Measurements from ENCODE around the gene RBX1. TPM values are rescaled to one million over a fixed set of nuclear protein-coding genes. Genes with fewer than 3 reads are reported as not detected.

The RBX1 gene
- total RNA-seq, 1 donor from 2014 or later: 117 TPM

DNA sequence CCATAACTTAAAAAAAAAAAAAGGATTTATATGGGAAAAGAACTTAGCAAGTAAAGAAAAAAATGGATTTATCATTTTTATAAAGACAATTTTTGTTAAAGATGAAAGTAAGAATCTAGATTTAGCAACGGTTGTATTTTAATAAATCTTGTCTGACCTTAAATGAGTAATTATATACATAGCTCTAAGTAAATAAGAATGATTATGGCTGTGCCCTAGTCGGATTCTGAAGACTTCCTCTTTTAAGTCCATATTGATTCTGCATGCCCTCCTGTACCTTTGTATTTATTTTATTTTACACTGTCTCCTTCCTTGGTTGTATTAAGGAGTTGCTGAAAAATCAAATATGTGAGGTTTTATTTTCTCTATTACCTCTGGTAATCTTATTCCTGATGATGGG is 7.1 kb downstream of the RBX1 start:
- DNase-seq (ENCODE audit: low spot score): no peak
- H3K36me3 Mint-ChIP-seq: peaks cover 26% of the 10 kb centered on the region
- H3K27me3 ChIP-seq: no peaks in the 10 kb centered on the region

DNA sequence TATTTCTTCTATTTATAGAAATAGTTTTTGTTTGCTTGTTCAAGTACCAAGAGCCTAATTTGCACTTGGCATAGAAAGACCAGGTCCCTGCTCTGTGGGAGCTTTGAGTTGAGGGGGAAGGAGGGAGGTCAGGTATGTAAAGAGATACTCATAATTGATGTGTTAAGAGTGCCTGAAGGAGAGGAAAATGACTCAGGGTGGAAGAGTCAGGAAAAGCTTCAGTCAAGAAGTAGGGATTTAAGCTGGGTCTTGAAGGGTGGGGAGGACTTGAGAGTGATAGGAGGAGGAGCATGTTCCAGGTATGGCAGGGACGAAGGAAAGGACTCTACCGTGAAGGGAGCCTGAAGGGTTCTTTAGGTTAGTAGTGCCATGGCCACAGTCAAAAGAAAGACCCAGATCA is 9.0 kb downstream of the RBX1 start:
- Histone ChIP-seq H3K9me3 (ENCODE audit: low read depth) (no peaks in the 10 kb centered on the region), H4K20me1 (ENCODE audit: low read depth) (peaks cover 25% of the 10 kb centered on the region), H3K4me3 (no peak overlapping the region), H3F3A (ENCODE audit: low read depth) (peaks cover 5% of the 10 kb centered on the region), H3K27me3 (no peaks in the 10 kb centered on the region), H3K27ac (no peak overlapping the region), H3K4me2 (no peak overlapping the region), H3K4me1 (no peaks in the 10 kb centered on the region), H3K79me2 (ENCODE audit: low read depth) (peaks cover 97% of the 10 kb centered on the region), H2AFZ (replicated peaks) (no peak overlapping the region), H3K36me3 (peaks cover 2% of the 10 kb centered on the region), H3K9ac (no peak overlapping the region)
- Mint-ChIP-seq H3K9me3 (no peaks in the 10 kb centered on the region), H3K36me3 (peaks cover 28% of the 10 kb centered on the region), H3K27me3 (ENCODE audit: insufficient read depth, low read depth) (no peaks in the 10 kb centered on the region), H3K27ac (no peak overlapping the region), H3K4me3 (no peak overlapping the region), H3K4me1 (no peaks in the 10 kb centered on the region)
- DNase-seq (ENCODE audit: low spot score): no peak
- TF ChIP-seq EZH2 (IDR thresholded peaks at IDR 0.05): no peak

More for the DNA sequence above, 7.1 kb downstream of the RBX1 start:
- H3K4me1 ChIP-seq: no peaks in the 10 kb centered on the region
- H4K20me1 ChIP-seq (ENCODE audit: low read depth): peaks cover 25% of the 10 kb centered on the region
- no peak overlapping the region for H3K4me3 ChIP-seq
- H3K79me2 ChIP-seq (ENCODE audit: low read depth): peaks cover 100% of the 10 kb centered on the region
- Mint-ChIP-seq H3K9me3 (no peaks in the 10 kb centered on the region), H3K4me3 (no peak overlapping the region), H3K27me3 (ENCODE audit: insufficient read depth, low read depth) (no peaks in the 10 kb centered on the region), H3K4me1 (peaks cover 5% of the 10 kb centered on the region), H3K27ac (no peak overlapping the region)
- H3K36me3 ChIP-seq: peaks cover 2% of the 10 kb centered on the region
- no peak overlapping the region for H2AFZ ChIP-seq (replicated peaks)
- H3K9ac ChIP-seq: no peak overlapping the region
- no peak overlapping the region for H3K4me2 ChIP-seq
- no peak overlapping the region for H3K27ac ChIP-seq
- TF ChIP-seq EZH2phosphoT487 (IDR thresholded peaks at IDR 0.05) (no peak), EZH2 (IDR thresholded peaks at IDR 0.05) (no peak)
- TF ChIP-seq, protein P1, sequence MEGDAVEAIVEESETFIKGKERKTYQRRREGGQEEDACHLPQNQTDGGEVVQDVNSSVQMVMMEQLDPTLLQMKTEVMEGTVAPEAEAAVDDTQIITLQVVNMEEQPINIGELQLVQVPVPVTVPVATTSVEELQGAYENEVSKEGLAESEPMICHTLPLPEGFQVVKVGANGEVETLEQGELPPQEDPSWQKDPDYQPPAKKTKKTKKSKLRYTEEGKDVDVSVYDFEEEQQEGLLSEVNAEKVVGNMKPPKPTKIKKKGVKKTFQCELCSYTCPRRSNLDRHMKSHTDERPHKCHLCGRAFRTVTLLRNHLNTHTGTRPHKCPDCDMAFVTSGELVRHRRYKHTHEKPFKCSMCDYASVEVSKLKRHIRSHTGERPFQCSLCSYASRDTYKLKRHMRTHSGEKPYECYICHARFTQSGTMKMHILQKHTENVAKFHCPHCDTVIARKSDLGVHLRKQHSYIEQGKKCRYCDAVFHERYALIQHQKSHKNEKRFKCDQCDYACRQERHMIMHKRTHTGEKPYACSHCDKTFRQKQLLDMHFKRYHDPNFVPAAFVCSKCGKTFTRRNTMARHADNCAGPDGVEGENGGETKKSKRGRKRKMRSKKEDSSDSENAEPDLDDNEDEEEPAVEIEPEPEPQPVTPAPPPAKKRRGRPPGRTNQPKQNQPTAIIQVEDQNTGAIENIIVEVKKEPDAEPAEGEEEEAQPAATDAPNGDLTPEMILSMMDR (IDR thresholded peaks at IDR 0.05): no peak
- no peaks in the 10 kb centered on the region for H3K9me3 ChIP-seq (ENCODE audit: low read depth)
- H3F3A ChIP-seq (ENCODE audit: low read depth): peaks cover 5% of the 10 kb centered on the region

DNA sequence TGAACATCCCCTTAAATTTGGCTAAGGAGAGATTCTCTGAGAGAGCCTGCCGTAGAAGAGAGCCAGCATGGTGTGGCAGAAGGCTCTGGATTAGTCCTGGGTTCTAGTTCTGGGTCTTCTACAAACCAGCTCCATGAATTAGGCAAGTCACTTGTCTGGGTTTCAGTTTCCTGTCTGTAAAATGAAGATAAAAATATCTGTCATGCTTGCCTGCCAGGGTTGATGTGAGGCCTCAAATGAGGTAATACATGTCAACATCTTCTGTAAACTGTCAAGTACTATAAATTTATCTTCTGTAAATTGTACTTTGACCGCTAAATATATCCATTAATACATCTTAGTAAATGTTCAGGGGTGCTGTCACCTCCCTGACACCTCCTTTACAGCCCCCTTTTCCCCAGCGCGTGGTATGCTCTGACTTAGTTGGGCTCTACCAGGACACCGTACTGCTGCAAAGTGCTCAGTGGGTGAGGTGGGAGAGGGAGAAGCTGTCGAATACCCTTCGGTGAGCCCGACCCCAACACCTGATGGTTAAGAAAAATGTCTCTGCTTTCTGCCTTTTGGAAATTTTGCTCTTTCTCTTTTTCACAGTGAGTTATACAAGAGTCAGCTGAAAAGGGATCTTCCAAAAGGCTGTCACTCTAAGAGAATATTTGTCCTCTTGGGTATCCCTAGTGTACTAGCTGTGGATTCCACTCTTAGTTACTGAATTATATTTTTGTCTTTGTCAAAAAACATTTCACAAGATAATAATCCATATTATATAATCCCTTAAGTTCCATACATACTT is 15.0 kb downstream of the RBX1 start:
- Histone ChIP-seq H3K27me3 (no peaks in the 10 kb centered on the region), H3K4me2 (no peak overlapping the region), H3K79me2 (ENCODE audit: low read depth) (peaks cover 40% of the 10 kb centered on the region), H3K36me3 (no peaks in the 10 kb centered on the region), H3K9me3 (ENCODE audit: low read depth) (no peaks in the 10 kb centered on the region), H3K4me1 (no peaks in the 10 kb centered on the region), H3F3A (ENCODE audit: low read depth) (peaks cover 4% of the 10 kb centered on the region), H4K20me1 (ENCODE audit: low read depth) (peaks cover 10% of the 10 kb centered on the region), H3K9ac (no peak overlapping the region), H3K4me3 (no peak overlapping the region), H3K27ac (no peak overlapping the region), H2AFZ (replicated peaks) (no peak overlapping the region)
- Mint-ChIP-seq H3K4me1 (no peaks in the 10 kb centered on the region), H3K9me3 (no peaks in the 10 kb centered on the region), H3K4me3 (no peak overlapping the region), H3K36me3 (peaks cover 30% of the 10 kb centered on the region), H3K27ac (no peak overlapping the region), H3K27me3 (ENCODE audit: insufficient read depth, low read depth) (no peaks in the 10 kb centered on the region)
- TF ChIP-seq, protein P1 (IDR thresholded peaks at IDR 0.05): no peak
- TF ChIP-seq EZH2phosphoT487 (IDR thresholded peaks at IDR 0.05): no peak
- no peak for DNase-seq (ENCODE audit: low spot score)

DNA sequence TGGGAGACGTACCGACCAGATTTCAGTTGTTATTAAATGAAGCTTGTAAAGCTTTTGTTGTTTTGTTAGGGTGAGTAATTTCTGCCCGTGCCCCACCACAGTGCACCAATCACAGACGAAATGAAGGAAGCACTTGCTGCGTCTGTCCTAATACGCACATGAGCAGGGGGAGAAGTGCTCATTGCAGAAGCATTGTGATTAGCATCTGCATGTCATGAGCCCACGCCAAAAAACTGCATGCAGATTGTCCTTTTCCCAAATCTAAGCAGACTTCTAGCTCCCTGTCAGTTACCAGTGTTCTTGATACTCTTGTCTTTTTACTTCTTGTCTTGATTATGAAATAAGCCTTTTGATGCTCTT is 15.5 kb downstream of the RBX1 start:
- no peak overlapping the region for H3K27ac Mint-ChIP-seq
- DNase-seq (ENCODE audit: low spot score): no peak
- H3K36me3 Mint-ChIP-seq: peaks cover 30% of the 10 kb centered on the region
- no peak overlapping the region for H3K4me3 Mint-ChIP-seq
- H3K4me1 ChIP-seq: no peaks in the 10 kb centered on the region
- no peaks in the 10 kb centered on the region for H3K9me3 Mint-ChIP-seq
- H3K27me3 ChIP-seq: no peaks in the 10 kb centered on the region
- no peak overlapping the region for H3K9ac ChIP-seq
- H3K4me1 Mint-ChIP-seq: no peaks in the 10 kb centered on the region
- no peaks in the 10 kb centered on the region for H3K9me3 ChIP-seq (ENCODE audit: low read depth)
- peaks cover 10% of the 10 kb centered on the region for H4K20me1 ChIP-seq (ENCODE audit: low read depth)
- no peak overlapping the region for H2AFZ ChIP-seq (replicated peaks)
- H3K79me2 ChIP-seq (ENCODE audit: low read depth): peaks cover 34% of the 10 kb centered on the region
- no peak for TF ChIP-seq EZH2phosphoT487 (IDR thresholded peaks at IDR 0.05)
- TF ChIP-seq EZH2 (IDR thresholded peaks at IDR 0.05): no peak
- TF ChIP-seq, protein P1 (IDR thresholded peaks at IDR 0.05): no peak
- no peak overlapping the region for H3K4me3 ChIP-seq
- no peak overlapping the region for H3K4me2 ChIP-seq
- no peaks in the 10 kb centered on the region for H3K36me3 ChIP-seq
- peaks cover 4% of the 10 kb centered on the region for H3F3A ChIP-seq (ENCODE audit: low read depth)
- H3K27me3 Mint-ChIP-seq (ENCODE audit: insufficient read depth, low read depth): no peaks in the 10 kb centered on the region
- no peak overlapping the region for H3K27ac ChIP-seq

Data from neural progenitor cell (in vitro differentiated cells).